A673 (cell line): ENCODE data around the gene P2RX1. TPM values are rescaled to one million over a fixed set of nuclear protein-coding genes. Genes with fewer than 3 reads are reported as not detected.

Experiments
- BruUV-seq: library from RNA; stranded (reverse); fragments of 400-500 nt; replicated peaks from 2 replicates; lab custom pipeline; 2021; lab: Mats Ljungman, UMichigan
- CTCF ChIA-PET: fragments of 300-600 bp; sonication (Branson Sonifier 250); formaldehyde crosslinking; loops from one replicate; lab custom pipeline; 2022; ENCODE audit warnings: antibody characterized with exemption; lab: Charles Lee
- POLR2A ChIA-PET: fragments of 300-600 bp; sonication (Branson Sonifier 250); formaldehyde crosslinking; loops from one replicate; lab custom pipeline; 2022; ENCODE audit warnings: antibody characterized with exemption; ENCODE audit not compliant: low non-redundant PET; lab: Charles Lee
- DNase-seq: peaks from one replicate; pipeline ENCODE4 v3.0.0-alpha.2; 2015; ENCODE audit warnings: low spot score
- H3K27ac ChIP-seq: fragments of 200-600 bp; sonication (generic); 2 replicates; pipeline ENCODE4 v1.5.1; 2016; ENCODE audit warnings: mixed run types, low read depth, mild to moderate bottlenecking, mixed read lengths, antibody characterized with exemption, low read length; ENCODE audit not compliant: poor library complexity, severe bottlenecking
- H3K27me3 ChIP-seq: fragments of 200-600 bp; sonication (generic); replicated peaks from 2 replicates; pipeline ENCODE4 v1.6.1; 2017; ENCODE audit warnings: mixed run types, low read depth, mild to moderate bottlenecking, mixed read lengths, antibody characterized with exemption, low read length; ENCODE audit not compliant: insufficient read depth, poor library complexity
- H3K36me3 ChIP-seq: fragments of 200-600 bp; sonication (generic); 2 replicates; pipeline ENCODE4 v1.6.1; 2016; ENCODE audit warnings: mixed run types, mild to moderate bottlenecking, mixed read lengths, antibody characterized with exemption, low read length; ENCODE audit not compliant: insufficient read depth, poor library complexity, severe bottlenecking
- H3K4me1 ChIP-seq: fragments of 200-600 bp; sonication (generic); 2 replicates; pipeline ENCODE4 v1.6.1; 2017; ENCODE audit warnings: mixed run types, mild to moderate bottlenecking, mixed read lengths, antibody characterized with exemption, low read length; ENCODE audit not compliant: insufficient read depth, poor library complexity, severe bottlenecking
- H3K4me3 ChIP-seq: fragments of 200-600 bp; sonication (generic); 2 replicates; pipeline ENCODE4 v1.5.1; 2016; ENCODE audit warnings: low read depth, mixed run types, mild to moderate bottlenecking, mixed read lengths, low read length; ENCODE audit not compliant: poor library complexity, severe bottlenecking
- H3K9me3 ChIP-seq: fragments of 200-600 bp; sonication (generic); 2 replicates; pipeline ENCODE4 v1.6.1; 2016; ENCODE audit warnings: mixed run types, low read depth, mild to moderate bottlenecking, mixed read lengths, antibody characterized with exemption, low read length; ENCODE audit not compliant: poor library complexity, severe bottlenecking
- CTCF ChIP-seq: fragments of 300-800, 200-600 bp; sonication (generic); conservative IDR thresholded peaks from 2 replicates; pipeline ENCODE4 v1.5.1; 2017; ENCODE audit warnings: low read depth, mild to moderate bottlenecking, antibody characterized with exemption, low read length, moderate library complexity, mixed read lengths
- EZH2 ChIP-seq: fragments of 200-600 bp; sonication (generic); IDR thresholded peaks from 2 replicates; pipeline ENCODE4 v1.6.1; 2017; ENCODE audit warnings: borderline replicate concordance, low read depth, mild to moderate bottlenecking, mixed read lengths, antibody characterized with exemption, low read length; ENCODE audit not compliant: poor library complexity, severe bottlenecking
- intact Hi-C: fragments of 100-400 bp; cut with micrococcal nuclease; formaldehyde crosslinking; loops from one replicate; pipeline ENCODE4 v1.10.0; 2022; ENCODE audit not compliant: unreplicated experiment
- total RNA-seq: library from RNA; stranded (reverse); gene quantifications from 2 replicates; pipeline ENCODE4 v1.2.3, GENCODE V29; 2021

P2RX1 gene
- total RNA-seq, 1 experiment from 2014 or later, result 0.24 TPM

GRCh38 chr17:3956327-3956957 is 40.2 kb upstream of the P2RX1 start:
- CTCF ChIA-PET, result no interaction called here
- Histone ChIP-seq H3K4me1 (no peaks in the 10 kb centered on the region), H3K4me3 (no peak overlapping the region), H3K27ac (no peak overlapping the region), H3K27me3 (peaks cover 6% of the 10 kb centered on the region), H3K9me3 (no peaks in the 10 kb centered on the region), H3K36me3 (no peaks in the 10 kb centered on the region)
- BruUV-seq, result no TSS peak
- POLR2A ChIA-PET, result no interaction called here
- TF ChIP-seq CTCF (no peak), EZH2 (no peak)
- no peak for DNase-seq
- intact Hi-C loops, result no loop called here

GRCh38 chr17:3955673-3955988 is 39.4 kb upstream of the P2RX1 start:
- Histone ChIP-seq H3K4me3 (no peak overlapping the region), H3K9me3 (no peaks in the 10 kb centered on the region), H3K27ac (no peak overlapping the region), H3K4me1 (no peaks in the 10 kb centered on the region), H3K36me3 (no peaks in the 10 kb centered on the region), H3K27me3 (no peaks in the 10 kb centered on the region)
- CTCF ChIA-PET, result no interaction called here
- TF ChIP-seq CTCF (no peak), EZH2 (no peak)
- no TSS peak for BruUV-seq
- POLR2A ChIA-PET, result no interaction called here
- no peak for DNase-seq
- intact Hi-C loops, result no loop called here

GRCh38 chr17:3954976-3955672 is 38.9 kb upstream of the P2RX1 start:
- DNase-seq, result no peak
- ChIA-PET CTCF (no interaction called here), POLR2A (no interaction called here)
- no TSS peak for BruUV-seq
- intact Hi-C loops, result no loop called here
- H3K4me1 ChIP-seq, result no peaks in the 10 kb centered on the region
- no peaks in the 10 kb centered on the region for H3K36me3 ChIP-seq
- no peaks in the 10 kb centered on the region for H3K27me3 ChIP-seq
- no peak overlapping the region for H3K27ac ChIP-seq
- no peak for TF ChIP-seq EZH2
- TF ChIP-seq CTCF, result no peak
- H3K4me3 ChIP-seq, result no peak overlapping the region
- no peaks in the 10 kb centered on the region for H3K9me3 ChIP-seq
